SK-N-MC (cell line): ENCODE measurements around the gene C6orf15.

Source experiments
- EZH2 ChIP-seq: fragments of 200-600 bp; sonication (generic); IDR thresholded peaks from one replicate; pipeline ENCODE4 v1.6.1; 2017; ENCODE audit warnings: antibody characterized with exemption
- FOXP2 ChIP-seq: optimal IDR thresholded peaks from 2 replicates; pipeline ENCODE3; 2011; ENCODE audit warnings: mild to moderate bottlenecking, moderate library complexity; ENCODE audit not compliant: insufficient read depth; ENCODE audit errors: extremely low read length, control extremely low read depth
- POLR2AphosphoS5 ChIP-seq: IDR thresholded peaks from 2 replicates; pipeline ENCODE4 v1.6.1; 2012; ENCODE audit warnings: mild to moderate bottlenecking, low read depth, low read length, borderline replicate concordance

GRCh38 chr6:31122791-31123706, 10.7 kb upstream of the C6orf15 start:
- TF ChIP-seq EZH2 (no peak), POLR2AphosphoS5 (no peak), FOXP2 (no peak)
